Rectal smooth muscle tissue (tissue), 1 donor: ENCODE measurements around the gene ZNF629.

Experiments used
- H3K27ac ChIP-seq: one replicate; pipeline ENCODE4 v1.7.0; 2013; ENCODE audit warnings: low read depth, low read length, inconsistent platforms
- H3K27me3 ChIP-seq: one replicate; pipeline ENCODE4 v1.7.0; 2013; ENCODE audit warnings: low read length; ENCODE audit not compliant: control insufficient read depth, insufficient read depth
- H3K36me3 ChIP-seq: one replicate; pipeline ENCODE4 v1.7.0; 2013; ENCODE audit warnings: low read length; ENCODE audit not compliant: control insufficient read depth, insufficient read depth
- H3K4me1 ChIP-seq: one replicate; pipeline ENCODE4 v1.7.0; 2013; ENCODE audit warnings: low read length; ENCODE audit not compliant: control insufficient read depth, insufficient read depth
- H3K4me3 ChIP-seq: one replicate; pipeline ENCODE4 v1.7.0; 2013; ENCODE audit warnings: low read length
- H3K9ac ChIP-seq: one replicate; pipeline ENCODE4 v1.7.0; 2013; ENCODE audit warnings: low read length

The ZNF629 gene

GRCh38 chr16:30771726-30772125 is 15.3 kb downstream of the ZNF629 start:
- no peak overlapping the region for H3K9ac ChIP-seq
- H3K36me3 ChIP-seq, result peaks cover 52% of the 10 kb centered on the region
- H3K27ac ChIP-seq, result no peak overlapping the region
- H3K4me3 ChIP-seq, result no peak overlapping the region
- H3K4me1 ChIP-seq, result peaks cover 4% of the 10 kb centered on the region
- H3K27me3 ChIP-seq, result no peaks in the 10 kb centered on the region

- Histone ChIP-seq H3K27me3 (no peaks in the 10 kb centered on the region), H3K4me3 (no peak overlapping the region), H3K4me1 (no peaks in the 10 kb centered on the region), H3K36me3 (peaks cover 70% of the 10 kb centered on the region), H3K27ac (no peak overlapping the region), H3K9ac (no peak overlapping the region)
Observed at GRCh38 chr16:30769379-30770089, 17.5 kb downstream of the ZNF629 start.

GRCh38 chr16:30768583-30769181 is 18.3 kb downstream of the ZNF629 start:
- Histone ChIP-seq H3K36me3 (peaks cover 71% of the 10 kb centered on the region), H3K4me1 (peaks cover under 1% of the 10 kb centered on the region)

GRCh38 chr16:30767767-30768465 is 19.1 kb downstream of the ZNF629 start:
- no peak overlapping the region for H3K9ac ChIP-seq
- no peak overlapping the region for H3K27ac ChIP-seq
- peaks cover 8% of the 10 kb centered on the region for H3K4me1 ChIP-seq
- H3K4me3 ChIP-seq, result no peak overlapping the region
- peaks cover 68% of the 10 kb centered on the region for H3K36me3 ChIP-seq
- H3K27me3 ChIP-seq, result no peaks in the 10 kb centered on the region

More at GRCh38 chr16:30768583-30769181, 18.3 kb downstream of the ZNF629 start:
- H3K27ac ChIP-seq, result no peak overlapping the region
- H3K27me3 ChIP-seq, result no peaks in the 10 kb centered on the region
- H3K4me3 ChIP-seq, result no peak overlapping the region
- no peak overlapping the region for H3K9ac ChIP-seq

GRCh38 chr16:30766933-30767284 is 20.1 kb downstream of the ZNF629 start:
- H3K27ac ChIP-seq, result no peak overlapping the region

GRCh38 chr16:30766206-30766932 is 20.6 kb downstream of the ZNF629 start:
- H3K36me3 ChIP-seq, result peaks cover 54% of the 10 kb centered on the region
- H3K27ac ChIP-seq, result no peak overlapping the region
- H3K27me3 ChIP-seq, result no peaks in the 10 kb centered on the region
- H3K9ac ChIP-seq, result no peak overlapping the region
- H3K4me3 ChIP-seq, result no peak overlapping the region
- peaks cover 13% of the 10 kb centered on the region for H3K4me1 ChIP-seq

More at GRCh38 chr16:30766933-30767284, 20.1 kb downstream of the ZNF629 start:
- no peaks in the 10 kb centered on the region for H3K27me3 ChIP-seq
- H3K4me3 ChIP-seq, result no peak overlapping the region
- peaks cover 59% of the 10 kb centered on the region for H3K36me3 ChIP-seq
- no peak overlapping the region for H3K9ac ChIP-seq
- H3K4me1 ChIP-seq, result peaks cover 12% of the 10 kb centered on the region

- H3K4me3 ChIP-seq, result no peak overlapping the region
- H3K27me3 ChIP-seq, result no peaks in the 10 kb centered on the region
- H3K36me3 ChIP-seq, result peaks cover 47% of the 10 kb centered on the region
- H3K9ac ChIP-seq, result no peak overlapping the region
- H3K27ac ChIP-seq, result no peak overlapping the region
- H3K4me1 ChIP-seq, result peaks cover 19% of the 10 kb centered on the region
Observed at GRCh38 chr16:30764816-30765465, 22.1 kb downstream of the ZNF629 start.

- no peak overlapping the region for H3K4me3 ChIP-seq
- peaks cover 42% of the 10 kb centered on the region for H3K36me3 ChIP-seq
- no peak overlapping the region for H3K9ac ChIP-seq
- H3K27ac ChIP-seq, result no peak overlapping the region
- H3K4me1 ChIP-seq, result peaks cover 19% of the 10 kb centered on the region
- H3K27me3 ChIP-seq, result no peaks in the 10 kb centered on the region
Observed at GRCh38 chr16:30764086-30764485, 22.9 kb downstream of the ZNF629 start.

GRCh38 chr16:30762991-30763725 is 23.8 kb downstream of the ZNF629 start:
- Histone ChIP-seq H3K36me3 (peaks cover 33% of the 10 kb centered on the region), H3K9ac (no peak overlapping the region), H3K4me1 (peaks cover 19% of the 10 kb centered on the region), H3K4me3 (peak overlapping the region; percentile 96), H3K27ac (peak overlapping the region; percentile 72), H3K27me3 (no peaks in the 10 kb centered on the region)

GRCh38 chr16:30761928-30762902 is 24.8 kb downstream of the ZNF629 start, which contains the start of the genes CFAP119 and RNF40:
Gene CFAP119, minus strand, starts transcription at chr16:30762062. Its CDS starts 314 bp downstream, at chr16:30761748.
Gene RNF40, plus strand, starts transcription at chr16:30762322. Its CDS starts 224 bp downstream, at chr16:30762546.
- peaks cover 19% of the 10 kb centered on the region for H3K4me1 ChIP-seq

More at GRCh38 chr16:30761928-30762902, 24.8 kb downstream of the ZNF629 start, which contains the start of the genes CFAP119 and RNF40:
- peak within 1 kb of the TSS; percentile 89 for H3K9ac ChIP-seq
- H3K27ac ChIP-seq, result peak within 1 kb of the TSS; percentile 72
- H3K36me3 ChIP-seq, result peaks cover 30% of the 10 kb centered on the region
- no peaks in the 10 kb centered on the region for H3K27me3 ChIP-seq
- H3K4me3 ChIP-seq, result peak within 1 kb of the TSS; percentile 96
